CD4-positive, CD25-positive, alpha-beta regulatory T cell (primary cell): Measurements from ENCODE around the gene SHROOM3. TPM values are rescaled to one million over a fixed set of nuclear protein-coding genes. Genes with fewer than 3 reads are reported as not detected.
A peak's percentile ranks its signal among the peaks of the same experiment; 100 is the strongest.

ENCODE experiments used
- ATAC-seq, 2 donors: fragments of 150-1000 bp; cut with Tn5 transposase; one replicate each; pipeline ENCODE4 v1.10.0; 2021; ENCODE audit warnings: low read depth in 2 of 2, moderate number of reproducible peaks in 2 of 2, moderate library complexity in 1 of 2
- DNase-seq, 3 donors: peaks; one replicate each; pipeline versions ENCODE4 v3.0.0 to v3.0.0-alpha.2; 2012 to 2022; ENCODE audit warnings: mixed read lengths in 1 of 3
- H3K27ac ChIP-seq: one replicate; pipeline ENCODE4 v1.7.0; 2013; ENCODE audit warnings: mild to moderate bottlenecking, low read length; ENCODE audit not compliant: insufficient read depth, poor library complexity, severe bottlenecking
- H3K27me3 ChIP-seq: one replicate; pipeline ENCODE4 v1.7.0; 2013; ENCODE audit warnings: low read length; ENCODE audit not compliant: control insufficient read depth, insufficient read depth
- H3K36me3 ChIP-seq: one replicate; pipeline ENCODE4 v1.7.0; 2013; ENCODE audit warnings: mild to moderate bottlenecking, low read length, moderate library complexity; ENCODE audit not compliant: control insufficient read depth, insufficient read depth
- H3K4me1 ChIP-seq: 2 replicates; pipeline ENCODE4 v1.7.0; 2013; ENCODE audit warnings: mild to moderate bottlenecking, low read length; ENCODE audit not compliant: insufficient read depth, control insufficient read depth, poor library complexity, severe bottlenecking
- H3K4me3 ChIP-seq: one replicate; pipeline ENCODE4 v1.7.0; 2013; ENCODE audit warnings: low read depth, mild to moderate bottlenecking, low read length, moderate library complexity
- H3K9me3 ChIP-seq, 2 experiments: 1 replicate in 1 of 2; 2 replicates in 1 of 2; pipeline ENCODE4 v1.7.0; 2013; ENCODE audit warnings: low read length in 2 of 2, mild to moderate bottlenecking in 1 of 2, moderate library complexity in 1 of 2; ENCODE audit not compliant: control insufficient read depth in 2 of 2
- H3K27ac Mint-ChIP-seq, 3 donors: one replicate each; pipeline ENCODE4 v1.8.0; 2020 to 2022; ENCODE audit warnings: mild to moderate bottlenecking in 3 of 3, mixed read lengths in 3 of 3, moderate library complexity in 2 of 3
- H3K27me3 Mint-ChIP-seq: one replicate; pipeline ENCODE4 v1.8.0; 2022; ENCODE audit warnings: mild to moderate bottlenecking, mixed read lengths
- H3K36me3 Mint-ChIP-seq: one replicate; pipeline ENCODE4 v1.8.0; 2020; ENCODE audit warnings: mixed read lengths
- H3K4me1 Mint-ChIP-seq, 4 donors: one replicate each; pipeline ENCODE4 v1.8.0; 2020 to 2022; ENCODE audit warnings: mixed read lengths in 4 of 4, mild to moderate bottlenecking in 1 of 4
- H3K4me3 Mint-ChIP-seq, 4 donors: one replicate each; pipeline ENCODE4 v1.8.0; 2020 to 2022; ENCODE audit warnings: mild to moderate bottlenecking in 4 of 4, mixed read lengths in 4 of 4, moderate library complexity in 3 of 4
- H3K9me3 Mint-ChIP-seq, 7 donors: one replicate each; pipeline ENCODE4 v1.8.0; 2020 to 2022; ENCODE audit warnings: mixed read lengths in 7 of 7, mild to moderate bottlenecking in 3 of 7, moderate library complexity in 2 of 7
- polyA plus RNA-seq, 4 donors: library from polyadenylated mRNA; unstranded; fragments of 300-500 nt; fragmentation: Illumina TruSeq; gene quantifications; one replicate each; pipeline ENCODE4 v1.2.3, GENCODE V29; 2021
- total RNA-seq: library from RNA; stranded (reverse); gene quantifications from one replicate; pipeline ENCODE4 v1.2.3, GENCODE V29; 2022

SHROOM3 gene
- total and polyA plus RNA-seq, 5 donors from 2014 or later = not detected

DNA sequence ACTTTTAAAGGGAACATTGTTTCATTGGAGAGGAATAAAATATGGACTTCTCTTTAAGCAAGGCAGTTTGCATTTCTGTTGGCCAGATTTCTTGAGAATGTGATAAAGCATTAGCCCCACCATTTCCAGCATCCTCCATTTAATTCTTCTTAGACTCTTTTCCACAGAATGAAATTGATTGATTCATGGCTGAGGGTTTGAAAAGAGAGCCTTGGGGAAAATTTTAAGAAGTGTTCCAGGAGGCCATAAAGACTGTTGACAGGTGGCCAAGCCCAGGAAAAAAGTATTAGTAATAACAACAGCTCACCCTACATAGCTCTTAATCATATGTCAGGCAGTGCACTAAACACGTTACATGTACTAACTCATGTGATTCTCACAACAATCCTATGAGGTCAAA, 53.4 kb downstream of the SHROOM3 start:
- DNase-seq (no peak), ATAC-seq (no peak)
- H3K36me3 Mint-ChIP-seq = no peaks in the 10 kb centered on the region
- peaks cover 0 to 1% (median 0%) of the 10 kb centered on the region in 7 donors for H3K9me3 Mint-ChIP-seq
- H3K4me3 Mint-ChIP-seq = no peak overlapping the region
- H3K27me3 Mint-ChIP-seq = peaks cover 5% of the 10 kb centered on the region
- Histone ChIP-seq H3K27me3 (peaks cover 3% of the 10 kb centered on the region), H3K36me3 (no peaks in the 10 kb centered on the region), H3K9me3 (no peaks in the 10 kb centered on the region), H3K4me1 (no peaks in the 10 kb centered on the region), H3K4me3 (no peak overlapping the region), H3K27ac (no peak overlapping the region)
- no peak overlapping the region for H3K27ac Mint-ChIP-seq
- no peaks in the 10 kb centered on the region for H3K4me1 Mint-ChIP-seq

DNA sequence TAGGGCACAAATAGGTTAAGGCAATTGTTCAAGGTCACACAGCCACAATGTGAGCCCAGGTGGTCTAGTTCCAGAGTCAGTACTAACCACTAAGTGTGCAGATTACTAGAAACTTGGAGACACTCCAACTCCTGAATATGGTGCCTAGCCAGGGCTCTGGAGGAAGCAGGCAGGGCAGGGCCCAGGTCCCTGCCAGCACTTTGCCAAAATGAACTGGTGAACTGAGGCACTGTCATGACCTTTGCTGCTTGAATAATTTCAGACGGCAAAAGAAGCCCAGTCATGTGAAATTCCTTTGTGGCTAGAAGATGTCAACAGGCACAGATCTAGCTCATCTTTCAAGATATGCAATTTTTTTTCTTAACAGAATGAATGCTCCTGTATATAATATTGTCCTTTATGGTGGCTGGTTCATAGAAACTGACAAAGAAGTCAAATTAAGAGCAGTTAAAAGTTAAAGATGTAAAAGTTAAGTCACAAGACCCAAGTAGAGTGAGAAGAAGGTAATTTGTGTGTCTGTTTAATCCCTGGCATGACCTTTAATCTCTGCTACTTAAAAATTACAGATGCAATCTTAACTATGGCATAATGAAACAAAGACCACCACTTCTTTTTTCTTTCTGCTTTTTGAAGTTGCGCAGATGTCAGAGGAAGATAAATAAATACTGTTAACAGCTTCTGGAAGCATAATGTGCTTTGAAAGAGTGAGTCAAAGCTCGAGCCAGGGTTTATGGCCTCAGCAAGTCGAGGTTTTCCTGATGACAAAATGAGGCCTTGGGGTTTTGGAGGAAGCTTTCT, 54.1 kb downstream of the SHROOM3 start:
- H3K36me3 ChIP-seq = no peaks in the 10 kb centered on the region
- DNase-seq = no peak
- H3K4me3 ChIP-seq = no peak overlapping the region
- no peak for ATAC-seq
- Mint-ChIP-seq H3K36me3 (no peaks in the 10 kb centered on the region), H3K4me1 (no peaks in the 10 kb centered on the region), H3K27ac (no peak overlapping the region), H3K4me3 (no peak overlapping the region), H3K9me3 (no peaks in the 10 kb centered on the region), H3K27me3 (peaks cover 12% of the 10 kb centered on the region)
- H3K4me1 ChIP-seq = no peaks in the 10 kb centered on the region
- peaks cover 3% of the 10 kb centered on the region for H3K27me3 ChIP-seq
- H3K27ac ChIP-seq = no peak overlapping the region
- H3K9me3 ChIP-seq = no peaks in the 10 kb centered on the region

DNA sequence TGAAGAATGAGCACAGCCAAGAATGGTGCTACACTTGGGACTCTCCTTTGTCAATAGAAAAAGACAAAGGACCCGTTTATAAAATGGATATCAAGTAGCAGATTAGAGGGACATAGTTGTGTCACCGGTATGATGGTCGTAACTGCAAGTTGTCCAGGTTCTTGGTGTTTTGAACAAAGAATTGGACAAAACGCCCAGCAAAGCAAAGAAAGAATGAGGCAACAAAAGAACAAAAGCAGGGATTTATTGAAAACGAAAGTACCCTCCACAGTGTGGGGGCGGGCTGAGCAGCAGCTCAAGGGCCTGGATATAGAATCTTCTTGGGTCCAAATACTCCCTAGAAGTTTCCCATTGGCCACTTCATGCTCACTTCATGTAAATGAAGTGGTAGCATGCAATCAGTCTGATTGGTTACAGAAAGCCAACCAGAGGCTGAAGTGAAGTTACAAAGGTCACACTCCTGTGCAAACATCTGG, 54.7 kb downstream of the SHROOM3 start:
- Mint-ChIP-seq H3K4me3 (no peak overlapping the region), H3K9me3 (no peaks in the 10 kb centered on the region), H3K4me1 (no peaks in the 10 kb centered on the region), H3K27ac (no peak overlapping the region), H3K36me3 (no peaks in the 10 kb centered on the region), H3K27me3 (peaks cover 13% of the 10 kb centered on the region)
- no peak for ATAC-seq
- no peak overlapping the region for H3K4me3 ChIP-seq
- no peaks in the 10 kb centered on the region for H3K9me3 ChIP-seq
- DNase-seq = no peak
- no peaks in the 10 kb centered on the region for H3K4me1 ChIP-seq
- H3K36me3 ChIP-seq = no peaks in the 10 kb centered on the region
- peaks cover 3% of the 10 kb centered on the region for H3K27me3 ChIP-seq
- H3K27ac ChIP-seq = no peak overlapping the region

DNA sequence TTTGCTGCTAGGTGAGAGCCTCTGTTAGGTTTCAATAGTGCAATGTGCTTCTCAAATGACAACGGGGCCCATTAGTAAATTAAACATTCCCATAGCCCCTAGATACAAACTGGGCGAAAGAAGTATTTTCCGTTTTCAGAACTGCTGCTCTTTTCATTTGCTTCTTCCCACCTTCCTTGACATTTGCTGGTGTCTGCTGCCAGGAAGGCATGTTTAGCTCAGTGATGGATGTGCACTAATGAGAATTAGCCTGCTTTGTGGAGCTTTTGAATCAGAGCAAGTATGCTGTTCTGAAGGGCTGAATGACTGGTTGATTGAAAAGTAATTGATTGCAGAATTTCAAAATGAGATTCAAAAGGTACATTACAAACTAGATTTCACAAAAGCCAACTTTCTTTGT, 57.0 kb downstream of the SHROOM3 start:
- no peaks in the 10 kb centered on the region for H3K9me3 ChIP-seq
- Mint-ChIP-seq H3K27ac (no peak overlapping the region), H3K4me3 (no peak overlapping the region), H3K36me3 (no peaks in the 10 kb centered on the region), H3K9me3 (no peaks in the 10 kb centered on the region), H3K4me1 (no peaks in the 10 kb centered on the region), H3K27me3 (peaks cover 13% of the 10 kb centered on the region)
- peaks cover 1% of the 10 kb centered on the region for H3K27me3 ChIP-seq
- no peaks in the 10 kb centered on the region for H3K36me3 ChIP-seq
- H3K4me3 ChIP-seq = no peak overlapping the region
- no peak overlapping the region for H3K27ac ChIP-seq
- ATAC-seq (no peak), DNase-seq (no peak)
- no peaks in the 10 kb centered on the region for H3K4me1 ChIP-seq

DNA sequence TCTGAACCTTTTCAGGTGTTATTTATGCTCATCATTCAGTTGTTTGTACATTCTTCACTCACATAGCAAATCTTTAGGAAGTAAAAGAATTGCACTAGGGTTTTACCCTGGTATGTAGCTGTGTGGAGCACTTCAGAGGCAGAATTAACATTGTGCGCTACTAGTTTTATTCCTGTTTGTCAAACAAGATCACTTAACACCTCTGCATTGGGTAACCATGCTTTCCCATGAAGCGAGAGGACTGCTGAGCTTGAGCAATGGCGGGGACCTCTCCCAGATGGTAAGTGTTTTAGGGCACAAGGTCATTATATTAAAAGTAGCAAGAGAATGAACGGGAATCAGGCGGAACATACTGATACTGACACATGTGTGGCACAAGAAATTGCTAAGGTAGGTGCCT, 59.2 kb downstream of the SHROOM3 start:
- H3K4me3 ChIP-seq = no peak overlapping the region
- Mint-ChIP-seq H3K4me3 (no peak overlapping the region), H3K4me1 (no peaks in the 10 kb centered on the region), H3K27ac (no peak overlapping the region), H3K36me3 (no peaks in the 10 kb centered on the region), H3K27me3 (peaks cover 13% of the 10 kb centered on the region), H3K9me3 (no peaks in the 10 kb centered on the region)
- no peak overlapping the region for H3K27ac ChIP-seq
- H3K9me3 ChIP-seq = no peaks in the 10 kb centered on the region
- H3K36me3 ChIP-seq = no peaks in the 10 kb centered on the region
- ATAC-seq (no peak), DNase-seq (no peak)
- H3K27me3 ChIP-seq = no peaks in the 10 kb centered on the region
- H3K4me1 ChIP-seq = no peaks in the 10 kb centered on the region

DNA sequence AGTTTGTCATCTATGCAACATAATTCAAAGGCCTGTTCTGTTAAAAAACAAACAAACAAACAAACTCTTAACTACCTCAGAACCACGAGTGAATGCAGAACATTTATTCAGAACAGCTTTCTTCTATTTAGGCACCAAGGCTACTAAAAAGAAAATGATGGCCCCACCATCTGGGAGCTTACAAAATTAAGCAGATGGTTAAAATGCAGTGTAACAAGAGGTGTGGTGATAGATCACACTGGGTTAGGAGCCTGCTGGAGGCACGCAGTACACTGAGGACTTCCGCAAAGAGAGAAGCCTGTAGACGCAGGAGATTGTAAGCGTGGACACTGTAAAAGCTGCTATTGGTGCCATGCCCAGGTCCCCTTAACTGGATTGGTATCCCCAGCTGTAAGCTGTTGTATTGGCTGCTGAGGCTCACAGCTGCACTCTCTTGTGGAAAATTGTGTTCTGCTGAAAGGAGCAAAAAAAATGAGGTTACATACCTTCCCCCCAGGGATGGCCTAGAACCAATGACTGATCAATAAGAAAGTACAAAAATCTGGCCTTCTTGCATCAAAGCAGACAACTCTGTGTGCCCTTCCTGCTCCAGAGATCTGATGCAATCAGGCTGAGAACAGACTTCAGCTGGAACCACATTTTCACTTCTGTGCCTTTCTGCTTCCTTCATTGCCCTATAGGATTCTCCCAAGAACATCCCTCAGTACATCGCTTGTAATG, 60.0 kb downstream of the SHROOM3 start:
- Mint-ChIP-seq H3K4me3 (no peak overlapping the region), H3K27ac (no peak overlapping the region), H3K4me1 (no peaks in the 10 kb centered on the region), H3K36me3 (no peaks in the 10 kb centered on the region), H3K27me3 (peaks cover 8% of the 10 kb centered on the region), H3K9me3 (no peaks in the 10 kb centered on the region)
- no peak overlapping the region for H3K27ac ChIP-seq
- no peak for ATAC-seq
- no peaks in the 10 kb centered on the region for H3K9me3 ChIP-seq
- H3K4me1 ChIP-seq = no peaks in the 10 kb centered on the region
- H3K27me3 ChIP-seq = no peaks in the 10 kb centered on the region
- no peak overlapping the region for H3K4me3 ChIP-seq
- no peaks in the 10 kb centered on the region for H3K36me3 ChIP-seq
- no peak for DNase-seq

DNA sequence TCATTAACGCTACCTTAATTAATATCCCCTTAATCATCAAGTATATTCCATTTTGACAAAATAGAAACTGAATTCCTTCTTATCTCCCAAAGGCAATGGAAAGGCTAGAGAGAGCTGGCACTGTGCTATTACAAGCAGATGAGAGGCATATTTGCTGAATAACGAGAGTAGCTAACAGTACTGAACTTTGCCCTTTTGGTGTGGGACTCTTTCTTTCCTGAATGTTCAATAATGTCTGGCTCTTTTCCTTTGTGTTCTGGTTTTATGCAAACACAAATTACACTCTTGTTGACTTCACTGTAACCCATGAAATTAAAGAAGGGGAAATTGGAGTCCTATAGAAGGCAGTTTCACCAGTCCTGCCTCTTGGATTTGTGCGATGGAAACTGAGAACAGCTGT, 63.5 kb downstream of the SHROOM3 start:
- no peaks in the 10 kb centered on the region for H3K36me3 ChIP-seq
- H3K4me1 ChIP-seq = no peaks in the 10 kb centered on the region
- DNase-seq = no peak
- H3K27me3 Mint-ChIP-seq = peaks cover 6% of the 10 kb centered on the region
- H3K27me3 ChIP-seq = no peaks in the 10 kb centered on the region
- H3K4me3 Mint-ChIP-seq = no peak overlapping the region
- no peaks in the 10 kb centered on the region for H3K4me1 Mint-ChIP-seq
- no peak overlapping the region for H3K27ac Mint-ChIP-seq
- no peak for ATAC-seq
- H3K36me3 Mint-ChIP-seq = no peaks in the 10 kb centered on the region
- no peak overlapping the region for H3K27ac ChIP-seq
- H3K9me3 Mint-ChIP-seq = no peaks in the 10 kb centered on the region
- no peak overlapping the region for H3K4me3 ChIP-seq
- H3K9me3 ChIP-seq = no peaks in the 10 kb centered on the region

DNA sequence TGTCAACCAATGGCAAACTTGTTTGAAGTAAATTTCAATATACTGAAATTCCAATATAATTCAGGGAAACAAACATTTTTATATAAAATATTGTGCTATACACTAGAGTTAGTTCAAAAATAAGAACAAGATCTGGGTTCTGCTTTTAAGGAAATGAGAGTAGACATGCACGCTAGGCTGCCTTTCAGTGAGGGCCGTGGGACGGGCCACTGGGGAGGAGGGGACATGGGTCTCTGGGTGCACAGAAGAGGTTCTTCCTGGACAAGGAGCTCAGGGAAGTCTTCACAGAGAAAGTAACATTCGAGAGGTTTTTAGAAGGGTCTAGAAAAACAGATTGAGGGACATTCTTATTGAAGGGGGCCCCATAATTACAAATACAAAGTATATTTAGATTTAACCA, 64.4 kb downstream of the SHROOM3 start:
- DNase-seq (no peak), ATAC-seq (peak in 1 of 2 donors; percentile 37)
- Histone ChIP-seq H3K4me1 (no peaks in the 10 kb centered on the region), H3K9me3 (no peaks in the 10 kb centered on the region), H3K4me3 (no peak overlapping the region), H3K36me3 (no peaks in the 10 kb centered on the region), H3K27ac (no peak overlapping the region), H3K27me3 (no peaks in the 10 kb centered on the region)
- no peak overlapping the region for H3K27ac Mint-ChIP-seq
- H3K4me1 Mint-ChIP-seq = no peaks in the 10 kb centered on the region
- no peaks in the 10 kb centered on the region for H3K9me3 Mint-ChIP-seq
- H3K27me3 Mint-ChIP-seq = no peaks in the 10 kb centered on the region
- H3K36me3 Mint-ChIP-seq = no peaks in the 10 kb centered on the region
- no peak overlapping the region for H3K4me3 Mint-ChIP-seq
